ENCODE results near the gene LCN6. TPM values are rescaled to one million over a fixed set of nuclear protein-coding genes. Genes with fewer than 3 reads are reported as not detected.

Gene LCN6
- total and polyA plus RNA-seq, 12 donors = 0.43 to 25.4 (median 2.2) TPM; not detected in 6

- peaks cover 1 to 2% of the 10 kb centered on the region in 2 donors for H3K4me1 ChIP-seq (replicated peaks in 1 of 2)
- TF ChIP-seq CTCF (IDR thresholded peaks at IDR 0.05) (no peak), POLR2A (IDR thresholded peaks at IDR 0.05) (no peak)
- 71 to 80% (median 76%) methylated on average over 10 to 17 of the region's 17 CpGs for WGBS, 4 donors
- H3K36me3 ChIP-seq (replicated peaks in 1 of 2) = no peaks in the 10 kb centered on the region
- no peak overlapping the region for H3K27ac ChIP-seq
- H3K9me3 ChIP-seq (replicated peaks in 1 of 3) = no peaks in the 10 kb centered on the region
- H3K4me3 ChIP-seq = no peak overlapping the region
- DNase-seq = no peak
- intact Hi-C loops (cut with DNase I) = no loop called here
- H3K27me3 ChIP-seq = no peaks in the 10 kb centered on the region
Measured at GRCh38 chr9:136754059-136754572, 5.8 kb upstream of the LCN6 start.

- TF ChIP-seq CTCF (IDR thresholded peaks at IDR 0.05) (no peak), POLR2A (IDR thresholded peaks at IDR 0.05) (no peak)
Measured at GRCh38 chr9:136753371-136754058, 5.2 kb upstream of the LCN6 start.

GRCh38 chr9:136751814-136752213 lies 3.5 kb upstream of the LCN6 start:
- TF ChIP-seq CTCF (IDR thresholded peaks at IDR 0.05) = no peak
- TF ChIP-seq POLR2A (IDR thresholded peaks at IDR 0.05) = no peak

More at GRCh38 chr9:136753371-136754058, 5.2 kb upstream of the LCN6 start:
- no peaks in the 10 kb centered on the region for H3K9me3 ChIP-seq (replicated peaks in 1 of 3)
- peaks cover 5 to 8% of the 10 kb centered on the region in 2 donors for H3K4me1 ChIP-seq (replicated peaks in 1 of 2)
- no peak for DNase-seq
- H3K27me3 ChIP-seq = no peaks in the 10 kb centered on the region
- WGBS, 4 donors = 87 to 92% (median 89%) methylated on average over 3 to 31 of the region's 31 CpGs
- H3K27ac ChIP-seq = no peak overlapping the region
- no peak overlapping the region for H3K4me3 ChIP-seq
- H3K36me3 ChIP-seq (replicated peaks in 1 of 2) = no peaks in the 10 kb centered on the region
- intact Hi-C loops (cut with DNase I) = no loop called here

GRCh38 chr9:136751244-136751643 lies 2.9 kb upstream of the LCN6 start:
- Histone ChIP-seq H3K4me3 (no peak overlapping the region), H3K27me3 (no peaks in the 10 kb centered on the region), H3K9me3 (replicated peaks in 1 of 3) (no peaks in the 10 kb centered on the region), H3K36me3 (replicated peaks in 1 of 2) (no peaks in the 10 kb centered on the region), H3K27ac (no peak overlapping the region), H3K4me1 (replicated peaks in 1 of 2) (peaks cover 5 to 9% of the 10 kb centered on the region in 2 donors)
- TF ChIP-seq CTCF (IDR thresholded peaks at IDR 0.05) = no peak
- TF ChIP-seq POLR2A (IDR thresholded peaks at IDR 0.05) = no peak
- intact Hi-C loops (cut with DNase I) = no loop called here
- DNase-seq = no peak
- WGBS, 4 donors = 56 to 78% (median 68%) methylated on average over 1 of the region's 1 CpG

More at GRCh38 chr9:136751814-136752213, 3.5 kb upstream of the LCN6 start:
- H3K36me3 ChIP-seq (replicated peaks in 1 of 2) = no peaks in the 10 kb centered on the region
- peaks cover 5 to 9% of the 10 kb centered on the region in 2 donors for H3K4me1 ChIP-seq (replicated peaks in 1 of 2)
- intact Hi-C loops (cut with DNase I) = no loop called here
- H3K9me3 ChIP-seq (replicated peaks in 1 of 3) = no peaks in the 10 kb centered on the region
- no peak overlapping the region for H3K4me3 ChIP-seq
- DNase-seq = no peak
- no peak overlapping the region for H3K27ac ChIP-seq
- H3K27me3 ChIP-seq = no peaks in the 10 kb centered on the region
